WI38 (cell line): ENCODE measurements around the gene DAW1.

Experiments used
- H3K4me3 ChIP-seq: 2 replicates; pipeline ENCODE4 v1.5.1; 2011; ENCODE audit warnings: low read depth, mild to moderate bottlenecking, control low read depth, low read length
- TF ChIP-seq, protein P1 (sequence below): IDR thresholded peaks from 2 replicates; pipeline ENCODE4 v1.5.1; 2012; ENCODE audit warnings: low read depth, mild to moderate bottlenecking, control low read depth, low read length

The DAW1 gene

GRCh38 chr2:227888289-227888688, 16.9 kb downstream of the DAW1 start:
- H3K4me3 ChIP-seq, result no peak overlapping the region
- TF ChIP-seq, protein P1, sequence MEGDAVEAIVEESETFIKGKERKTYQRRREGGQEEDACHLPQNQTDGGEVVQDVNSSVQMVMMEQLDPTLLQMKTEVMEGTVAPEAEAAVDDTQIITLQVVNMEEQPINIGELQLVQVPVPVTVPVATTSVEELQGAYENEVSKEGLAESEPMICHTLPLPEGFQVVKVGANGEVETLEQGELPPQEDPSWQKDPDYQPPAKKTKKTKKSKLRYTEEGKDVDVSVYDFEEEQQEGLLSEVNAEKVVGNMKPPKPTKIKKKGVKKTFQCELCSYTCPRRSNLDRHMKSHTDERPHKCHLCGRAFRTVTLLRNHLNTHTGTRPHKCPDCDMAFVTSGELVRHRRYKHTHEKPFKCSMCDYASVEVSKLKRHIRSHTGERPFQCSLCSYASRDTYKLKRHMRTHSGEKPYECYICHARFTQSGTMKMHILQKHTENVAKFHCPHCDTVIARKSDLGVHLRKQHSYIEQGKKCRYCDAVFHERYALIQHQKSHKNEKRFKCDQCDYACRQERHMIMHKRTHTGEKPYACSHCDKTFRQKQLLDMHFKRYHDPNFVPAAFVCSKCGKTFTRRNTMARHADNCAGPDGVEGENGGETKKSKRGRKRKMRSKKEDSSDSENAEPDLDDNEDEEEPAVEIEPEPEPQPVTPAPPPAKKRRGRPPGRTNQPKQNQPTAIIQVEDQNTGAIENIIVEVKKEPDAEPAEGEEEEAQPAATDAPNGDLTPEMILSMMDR, result no peak

- TF ChIP-seq, protein P1, result no peak
- no peak overlapping the region for H3K4me3 ChIP-seq
Observed at GRCh38 chr2:227889336-227889735, 17.9 kb downstream of the DAW1 start.

DNA sequence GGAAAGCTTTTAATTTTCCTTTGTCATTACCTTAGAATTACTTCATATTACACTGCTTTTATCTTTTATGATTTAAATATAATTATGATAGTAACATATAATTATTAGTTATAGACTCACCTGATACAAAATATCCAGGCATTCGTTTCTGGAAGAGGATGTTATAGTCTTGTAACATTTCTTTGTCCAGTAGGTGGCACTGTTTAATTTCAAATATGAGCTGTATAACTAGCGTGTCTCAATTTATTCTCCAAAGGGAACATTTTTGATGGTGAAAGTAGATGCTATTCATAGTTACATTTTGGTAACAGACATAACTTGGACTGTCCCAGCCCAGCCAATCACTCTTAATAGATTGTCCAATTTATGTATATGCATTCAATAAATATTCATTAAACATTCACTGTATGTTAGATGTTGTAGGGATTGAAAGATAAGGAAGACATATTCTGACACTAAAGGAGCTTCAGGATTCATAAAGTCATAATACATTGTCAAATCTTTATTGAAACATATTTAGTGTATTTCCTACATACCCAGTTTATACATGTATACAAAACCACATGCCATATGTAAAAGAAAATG, 19.2 kb downstream of the DAW1 start:
- H3K4me3 ChIP-seq, result no peak overlapping the region
- TF ChIP-seq, protein P1, result peak; percentile 26; the same call in 1 of the 2 replicates

GRCh38 chr2:227891673-227892072, 20.2 kb downstream of the DAW1 start:
- TF ChIP-seq, protein P1, result no peak
- H3K4me3 ChIP-seq, result no peak overlapping the region

DNA sequence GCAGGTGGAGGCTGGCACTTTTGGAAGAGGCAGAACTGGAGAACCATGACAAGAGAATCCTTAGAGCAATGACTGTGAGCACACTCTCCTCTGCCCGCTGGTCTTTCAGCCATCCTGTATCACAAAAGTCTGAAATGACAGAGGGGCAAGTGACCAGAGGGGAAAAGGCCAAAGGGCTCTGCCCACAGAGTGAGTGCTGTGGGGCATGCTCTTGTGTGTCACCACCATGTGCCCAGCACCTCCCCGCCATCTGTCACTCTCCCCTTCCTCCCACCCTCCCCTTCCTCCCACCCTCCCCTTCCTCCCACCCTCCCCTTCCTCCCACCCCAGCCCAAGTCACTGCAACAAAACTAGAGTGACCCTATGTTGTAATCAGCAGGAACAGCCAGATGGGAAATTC, 31.9 kb downstream of the DAW1 start:
- TF ChIP-seq, protein P1, result no peak

DNA sequence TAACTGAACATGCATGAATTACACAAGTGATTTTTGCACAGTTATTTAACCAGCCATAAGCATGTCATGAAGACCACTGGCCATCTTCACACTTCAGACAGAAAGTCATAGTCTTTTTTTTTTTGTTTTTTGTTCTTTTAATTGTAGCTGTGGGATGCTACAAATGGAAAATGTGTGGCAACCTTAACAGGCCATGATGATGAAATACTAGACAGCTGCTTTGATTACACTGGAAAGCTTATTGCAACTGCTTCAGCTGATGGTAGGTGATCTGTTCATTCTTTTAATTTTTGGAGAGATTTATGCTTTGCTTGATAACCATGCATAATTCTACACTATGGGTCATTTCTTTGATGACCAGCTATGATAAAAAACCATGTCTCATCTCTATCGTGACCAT, 35.6 kb downstream of the DAW1 start:
- no peak overlapping the region for H3K4me3 ChIP-seq
- TF ChIP-seq, protein P1, result no peak

More for the DNA sequence above, 31.9 kb downstream of the DAW1 start:
- H3K4me3 ChIP-seq, result no peak overlapping the region

GRCh38 chr2:227908266-227909054, 37.0 kb downstream of the DAW1 start:
- TF ChIP-seq, protein P1, result no peak
- no peak overlapping the region for H3K4me3 ChIP-seq
